Adrenal gland (tissue), 12 donors: ENCODE results near the gene MYT1. TPM values are rescaled to one million over a fixed set of nuclear protein-coding genes. Genes with fewer than 3 reads are reported as not detected.

ENCODE experiments used
- DNase-seq, 7 donors: peaks; one replicate each; pipeline ENCODE4 v3.0.0-alpha.2; 2019 to 2020
- H3K27ac ChIP-seq, 5 donors: fragments of 200-600 bp; sonication (generic) in 4 of 5; 1 replicate in 3 of 5; 2 replicates in 2 of 5; pipeline versions ENCODE4 v1.5.1 to v1.8.0; 2016 to 2020; ENCODE audit warnings: mild to moderate bottlenecking in 1 of 5
- H3K27me3 ChIP-seq: fragments of 200-600 bp; 2 replicates; pipeline ENCODE4 v1.8.0; 2021
- H3K36me3 ChIP-seq, 2 donors: fragments of 200-600 bp; replicated peaks in 1 of 2; 1 replicate in 1 of 2; 2 replicates in 1 of 2; pipeline versions ENCODE4 v1.5.1 to v1.8.0; 2018 to 2022
- H3K4me1 ChIP-seq, 2 donors: fragments of 200-600 bp; replicated peaks in 1 of 2; 1 replicate in 1 of 2; 2 replicates in 1 of 2; pipeline versions ENCODE4 v1.5.1 to v1.8.0; 2018 to 2021
- H3K4me3 ChIP-seq, 4 donors: fragments of 200-600 bp; sonication (generic) in 3 of 4; one replicate each; pipeline ENCODE4 v1.5.1; 2016 to 2018
- H3K9me3 ChIP-seq, 3 donors: fragments of 200-600 bp; sonication (generic) in 1 of 3; replicated peaks in 1 of 3; 1 replicate in 2 of 3; 2 replicates in 1 of 3; pipeline versions ENCODE4 v1.5.1 to v1.8.0; 2016 to 2021
- CTCF ChIP-seq, 6 experiments: fragments of 450-650 bp in 4 of 6; fragments of 200-600 bp in 2 of 6; sonication (generic) in 1 of 6; IDR thresholded peaks; 1 replicate in 5 of 6; 2 replicates in 1 of 6; pipeline versions ENCODE4 v1.5.1 to v1.8.0; 2016 to 2021; ENCODE audit warnings: antibody characterized with exemption in 6 of 6, mild to moderate bottlenecking in 2 of 6, moderate library complexity in 1 of 6
- POLR2A ChIP-seq, 2 donors: fragments of 450-650 bp; IDR thresholded peaks; one replicate each; pipeline ENCODE4 v1.6.1; 2017; ENCODE audit warnings: antibody characterized with exemption in 2 of 2, mild to moderate bottlenecking in 2 of 2, moderate library complexity in 1 of 2
- WGBS, 4 donors: extraction: QIAGEN DNeasy Blood & Tissue Kit in 2 of 4; methylation state at CpG; one replicate each; pipeline versions ENCODE4 v1.1.5 to v1.1.7; 2013 to 2017; 5-methylcytosine and 5-hydroxymethylcytosine counted together
- intact Hi-C, 2 donors: fragments of 100-400 bp; cut with DNase I; formaldehyde crosslinking; loops; one replicate each; pipeline versions ENCODE4 v1.14.1 to v1.15.0; 2022 to 2023
- polyA plus RNA-seq, 3 donors: library from polyadenylated mRNA; stranded (reverse); fragments of 200-250 nt in 2 of 3; fragments of 350-450 nt in 1 of 3; fragmentation: Illumina TruSeq in 1 of 3; extraction: RNeasy Lipid Tissue Mini Kit (QIAGEN cat#74804) in 1 of 3; gene quantifications; one replicate each; pipeline ENCODE4 v1.2.3, GENCODE V29; 2013 to 2014
- total RNA-seq, 9 donors: library from RNA; depleted of rRNA in 4 of 9; stranded (reverse); fragments of >200 nt in 4 of 9; fragments of 120-200 nt in 1 of 9; fragmentation: NEBNext Ultra II Directional in 1 of 9; extraction: Animal tissue kit (Norgen Biotek cat#: 25700) in 1 of 9; gene quantifications; one replicate each; pipeline versions ENCODE4 v1.1.0 to v1.2.4, GENCODE V29; 2013 to 2023
- donor health status: healthy with polysubstance abuse.
- donor health status: Bipolar disorder and iron deficiency.
- donor health status: DM: yes; HTN: yes; CAD: no.
- donor health status: DM: no; HTN: no; CAD: no.
- donor health status: DM: no; HTN: no; CAD: no.
- donor health status: DM: yes; HTN: yes; CAD: no.

Gene MYT1
- total and polyA plus RNA-seq, 12 donors, result 0.61 to 8.5 (median 2.7) TPM

DNA sequence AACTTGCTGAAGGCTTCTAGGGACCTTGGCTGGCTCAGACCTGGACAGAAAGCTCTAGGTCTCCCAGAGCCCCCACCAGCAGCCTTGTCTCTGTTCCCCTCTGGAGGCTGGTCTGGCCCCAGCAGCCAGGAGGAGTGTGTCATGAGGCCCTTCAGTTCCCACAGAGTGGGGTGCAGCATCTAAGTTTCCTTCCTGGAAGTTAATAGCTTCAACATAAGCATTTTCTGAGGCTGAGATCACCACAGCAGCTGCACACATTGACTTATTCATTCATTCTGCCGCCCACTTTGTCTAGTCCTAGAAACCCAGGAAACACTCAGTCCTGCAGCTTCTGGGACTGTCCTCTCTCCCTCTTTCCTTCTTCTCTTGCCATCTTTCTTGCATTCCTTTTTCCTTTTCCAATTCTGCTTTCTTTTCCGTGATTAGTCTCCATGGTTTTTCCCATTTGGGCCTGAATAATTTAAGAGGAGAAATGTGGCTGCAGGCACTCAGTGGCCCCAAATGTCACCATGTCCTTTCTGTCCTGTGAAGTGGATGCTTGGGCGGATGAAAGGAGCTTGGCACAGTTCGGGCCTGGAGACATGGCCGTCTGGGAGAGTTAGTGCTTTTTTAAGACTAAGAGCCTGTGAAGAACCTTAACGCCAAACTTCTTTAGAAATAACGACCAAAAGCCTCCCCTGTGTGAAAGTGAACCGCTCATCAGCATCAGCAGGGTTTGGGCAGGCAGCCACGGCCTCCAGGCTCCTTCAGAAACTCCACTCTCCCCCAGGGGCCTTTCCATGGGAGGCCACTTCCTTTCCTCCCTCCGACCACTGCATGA is 60.3 kb downstream of the MYT1 start:
- Histone ChIP-seq H3K27ac (peak overlapping the region in 1 of 5 donors; percentile 47), H3K4me1 (peaks cover 8 to 25% of the 10 kb centered on the region in 2 donors), H3K36me3 (no peaks in the 10 kb centered on the region), H3K4me3 (no peak overlapping the region), H3K9me3 (no peaks in the 10 kb centered on the region), H3K27me3 (no peaks in the 10 kb centered on the region)
- no peak for DNase-seq
- intact Hi-C loops, result no loop called here
- 70 to 83% (median 76%) methylated on average over 10 of the region's 10 CpGs for WGBS, 4 donors
- TF ChIP-seq CTCF (IDR thresholded peaks at IDR 0.05) (no peak), POLR2A (IDR thresholded peaks at IDR 0.05) (no peak)

DNA sequence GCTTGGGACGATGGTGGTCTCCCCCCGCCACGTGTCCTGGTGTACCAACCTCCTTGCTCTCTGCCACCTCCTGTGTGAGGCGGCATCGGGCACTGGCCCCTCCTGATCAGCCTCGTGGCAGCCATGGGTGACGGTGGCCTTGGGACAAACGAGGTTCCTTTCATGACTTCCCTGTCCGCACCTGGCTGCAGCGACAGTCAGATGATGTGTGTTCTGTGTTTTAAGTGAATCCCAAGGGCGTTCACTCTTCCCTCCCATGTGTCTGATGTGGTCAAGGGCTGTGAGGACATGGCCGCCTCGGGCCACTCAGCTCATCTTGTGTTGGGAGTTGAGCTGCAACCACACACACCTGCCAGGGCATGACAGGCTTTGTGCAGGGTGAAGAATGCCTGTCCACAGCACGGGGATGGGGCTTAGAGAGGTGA is 60.9 kb downstream of the MYT1 start:
- Histone ChIP-seq H3K27me3 (no peaks in the 10 kb centered on the region), H3K27ac (no peak overlapping the region), H3K36me3 (no peaks in the 10 kb centered on the region), H3K9me3 (no peaks in the 10 kb centered on the region), H3K4me1 (peaks cover 8 to 25% of the 10 kb centered on the region in 2 donors), H3K4me3 (no peak overlapping the region)
- no peak for TF ChIP-seq POLR2A (IDR thresholded peaks at IDR 0.05)
- no peak for TF ChIP-seq CTCF (IDR thresholded peaks at IDR 0.05)
- WGBS, 4 donors, result 74 to 85% (median 83%) methylated on average over 13 to 14 of the region's 14 CpGs
- no peak for DNase-seq
- intact Hi-C loops, result no loop called here

- peaks cover 8 to 25% of the 10 kb centered on the region in 2 donors for H3K4me1 ChIP-seq
- 90 to 93% (median 92%) methylated on average over 12 to 14 of the region's 14 CpGs for WGBS, 4 donors
- no peaks in the 10 kb centered on the region for H3K9me3 ChIP-seq
- DNase-seq, result no peak
- no peaks in the 10 kb centered on the region for H3K27me3 ChIP-seq
- no peak overlapping the region for H3K4me3 ChIP-seq
- no peaks in the 10 kb centered on the region for H3K36me3 ChIP-seq
- intact Hi-C loops, result no loop called here
- no peak overlapping the region for H3K27ac ChIP-seq
- TF ChIP-seq POLR2A (IDR thresholded peaks at IDR 0.05), result no peak
- no peak for TF ChIP-seq CTCF (IDR thresholded peaks at IDR 0.05)
Measured at GRCh38 chr20:64225828-64226598, 61.8 kb downstream of the MYT1 start.
